Uterus (tissue), 4 donors: ENCODE data around the gene CREB3L1. TPM values are rescaled to one million over a fixed set of nuclear protein-coding genes. Genes with fewer than 3 reads are reported as not detected.

Experiments
- DNase-seq, 2 donors: peaks; one replicate each; pipeline ENCODE4 v3.0.0-alpha.2; 2019 to 2020
- H3K27ac ChIP-seq, 2 donors: fragments of 200-600 bp; sonication (generic); 1 replicate in 1 of 2; 2 replicates in 1 of 2; pipeline ENCODE4 v1.5.1; 2016 to 2018
- H3K27me3 ChIP-seq, 2 donors: fragments of 200-600 bp; sonication (generic); one replicate each; pipeline ENCODE4 v1.5.1; 2018 to 2019; ENCODE audit warnings: control low read depth in 1 of 2
- H3K36me3 ChIP-seq, 2 donors: fragments of 200-600 bp; sonication (generic); one replicate each; pipeline ENCODE4 v1.5.1; 2019; ENCODE audit warnings: control low read depth in 1 of 2
- H3K4me1 ChIP-seq, 2 donors: fragments of 200-600 bp; sonication (generic); one replicate each; pipeline ENCODE4 v1.5.1; 2018 to 2019; ENCODE audit warnings: control low read depth in 1 of 2
- H3K4me3 ChIP-seq, 2 donors: fragments of 200-600 bp; sonication (generic); 1 replicate in 1 of 2; 2 replicates in 1 of 2; pipeline ENCODE4 v1.5.1; 2018 to 2019; ENCODE audit warnings: mild to moderate bottlenecking in 1 of 2
- H3K9me3 ChIP-seq, 2 donors: fragments of 200-600 bp; sonication (generic); one replicate each; pipeline ENCODE4 v1.5.1; 2019; ENCODE audit warnings: control low read depth in 1 of 2
- CTCF ChIP-seq, 4 experiments: fragments of 200-600 bp in 2 of 4; fragments of 450-650 bp in 2 of 4; sonication (generic) in 2 of 4; IDR thresholded peaks; one replicate each; pipeline ENCODE4 v1.5.1; 2016 to 2019; ENCODE audit warnings: antibody characterized with exemption in 4 of 4, mild to moderate bottlenecking in 2 of 4, moderate library complexity in 1 of 4
- POLR2A ChIP-seq, 2 donors: fragments of 450-650 bp; IDR thresholded peaks; one replicate each; pipeline ENCODE4 v1.6.1; 2016; ENCODE audit warnings: antibody characterized with exemption in 2 of 2, mild to moderate bottlenecking in 1 of 2, moderate library complexity in 1 of 2
- intact Hi-C: fragments of 100-400 bp; cut with DNase I; formaldehyde crosslinking; loops from one replicate; pipeline ENCODE4 v1.15.1; 2023; ENCODE audit warnings: low total_unique reads
- total RNA-seq, 4 donors: library from RNA; depleted of rRNA in 3 of 4; stranded (reverse); fragments of >200 nt in 3 of 4; gene quantifications; one replicate each; pipeline versions ENCODE4 v1.1.0 to v1.2.4, GENCODE V29; 2014 to 2023
- donor health status: DM: yes; HTN: yes; CAD: no.

Gene CREB3L1
- total RNA-seq, 4 donors from 2014 or later = 2.0 to 20.8 (median 14.8) TPM; not detected in 1

DNA sequence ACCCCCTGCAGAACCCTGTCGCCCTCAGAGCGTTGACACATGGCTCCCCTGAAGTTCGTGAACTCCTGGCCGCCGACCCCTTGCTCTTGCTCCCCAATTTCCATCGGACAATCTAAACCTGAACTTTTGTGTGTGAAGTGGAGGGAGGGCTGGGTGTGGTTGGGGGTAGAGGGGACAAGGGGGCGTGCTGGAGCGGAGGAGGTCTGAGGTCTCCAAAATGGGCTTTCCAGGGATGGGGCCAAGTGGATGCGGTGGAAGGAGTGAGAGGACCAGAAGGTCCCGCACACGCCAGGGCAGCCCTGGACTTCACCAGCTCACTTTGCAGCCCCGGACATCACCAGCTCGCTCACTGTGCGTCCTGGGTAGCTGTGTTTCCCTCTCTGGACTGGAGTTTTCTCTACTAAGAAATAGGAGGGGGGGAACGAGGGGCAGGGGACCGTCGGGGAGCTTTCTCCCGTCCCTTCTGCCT, 18.6 kb downstream of the CREB3L1 start:
- peak overlapping the region; percentile 65 to 81 for H3K27ac ChIP-seq
- intact Hi-C loops = no loop called here
- peaks cover 7 to 8% of the 10 kb centered on the region in 2 donors for H3K4me1 ChIP-seq

DNA sequence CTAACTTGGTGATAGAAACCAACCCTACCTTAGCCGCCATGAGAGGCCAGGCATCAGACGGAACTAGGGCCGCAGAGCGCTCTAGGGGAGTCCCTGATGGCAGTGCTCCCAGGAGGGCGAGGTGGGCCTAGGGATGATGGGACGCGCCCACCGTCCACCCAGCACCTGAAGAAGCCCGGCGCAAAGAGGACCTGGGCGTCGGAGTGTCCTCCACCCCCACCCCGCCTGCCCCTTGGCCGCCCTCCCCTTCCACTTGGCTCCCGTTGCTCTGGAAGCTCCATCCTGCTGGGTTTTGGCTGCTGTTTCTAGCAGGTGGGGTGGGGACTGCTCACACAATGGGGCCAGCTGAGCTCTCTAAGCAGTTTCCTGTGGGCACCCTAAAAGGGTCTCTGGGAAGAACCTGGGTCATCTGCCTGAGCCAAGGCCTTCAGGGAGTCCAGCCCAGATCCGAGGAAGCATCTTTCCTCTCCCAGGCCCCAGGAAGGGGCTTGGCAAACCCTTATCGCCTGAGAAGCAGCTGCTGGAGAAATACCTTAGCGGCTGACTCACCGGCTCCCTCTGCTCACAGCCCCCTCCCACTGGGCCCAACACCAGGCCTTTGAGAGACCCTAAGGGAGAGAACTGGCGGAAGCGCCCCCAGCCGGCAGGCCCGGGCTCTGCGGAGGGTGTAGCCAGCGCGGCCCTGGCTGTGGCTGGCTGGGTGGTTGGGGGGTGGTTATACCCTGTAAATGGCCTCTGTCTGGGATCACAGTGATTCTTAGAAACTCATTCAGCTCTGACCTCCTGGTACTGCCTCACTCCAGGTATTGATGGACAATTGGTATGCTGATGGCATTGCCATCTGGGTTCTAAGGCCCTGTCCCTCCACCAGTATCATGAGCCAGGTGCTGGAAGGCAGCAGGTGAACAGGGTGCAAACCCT, 19.3 kb downstream of the CREB3L1 start:
- Histone ChIP-seq H3K4me3 (peak overlapping the region; percentile 47 to 48), H3K27me3 (no peaks in the 10 kb centered on the region), H3K36me3 (no peaks in the 10 kb centered on the region), H3K4me1 (peaks cover 7 to 8% of the 10 kb centered on the region in 2 donors), H3K9me3 (no peaks in the 10 kb centered on the region), H3K27ac (peak overlapping the region; percentile 65 to 81)
- DNase-seq = peak; percentile 84 to 86
- intact Hi-C loops = no loop called here
- peak; percentile 42 to 48 (median 48) for TF ChIP-seq CTCF (IDR thresholded peaks at IDR 0.05)
- no peak for TF ChIP-seq POLR2A (IDR thresholded peaks at IDR 0.05)

More for the DNA sequence above, 18.6 kb downstream of the CREB3L1 start:
- DNase-seq = no peak
- Histone ChIP-seq H3K9me3 (no peaks in the 10 kb centered on the region), H3K4me3 (peak overlapping the region; percentile 47 to 48), H3K36me3 (no peaks in the 10 kb centered on the region), H3K27me3 (no peaks in the 10 kb centered on the region)
- TF ChIP-seq CTCF (IDR thresholded peaks at IDR 0.05) = no peak
- no peak for TF ChIP-seq POLR2A (IDR thresholded peaks at IDR 0.05)

DNA sequence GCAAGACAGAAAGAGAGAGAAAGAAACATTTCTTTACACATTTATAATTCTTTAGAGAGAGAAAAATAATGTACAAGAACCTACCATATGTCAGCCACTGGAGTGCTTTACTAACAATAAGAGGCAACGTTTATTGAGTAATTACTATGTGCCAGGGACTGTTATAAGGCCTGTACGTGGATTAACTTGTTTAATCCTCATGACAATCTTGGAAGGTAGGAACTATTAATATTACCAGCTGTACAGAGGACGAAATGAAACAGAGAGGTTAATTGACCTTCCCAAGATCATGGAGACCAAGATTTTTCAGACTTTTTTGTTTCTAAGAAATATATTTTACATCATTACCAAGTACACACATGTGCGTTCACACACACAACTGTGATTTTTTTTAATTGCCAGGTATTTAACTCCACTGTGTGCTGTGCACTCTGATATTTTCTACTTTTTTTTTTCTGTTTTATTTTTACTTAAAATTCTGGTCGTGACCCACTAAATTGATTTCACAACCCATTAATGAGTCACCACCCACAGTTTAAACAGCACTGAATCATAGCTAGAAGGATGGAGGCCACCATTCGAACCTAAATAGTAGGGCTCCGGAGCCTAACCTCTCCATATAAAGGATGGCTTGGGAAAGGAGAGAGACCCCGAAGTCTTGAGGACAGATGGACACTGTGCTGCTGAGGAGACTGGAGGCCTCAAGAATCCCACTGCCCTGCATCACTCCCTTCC, 21.4 kb downstream of the CREB3L1 start:
- intact Hi-C loops = no loop called here
- Histone ChIP-seq H3K36me3 (no peaks in the 10 kb centered on the region), H3K4me3 (no peak overlapping the region), H3K9me3 (no peaks in the 10 kb centered on the region), H3K4me1 (peaks cover 5 to 7% of the 10 kb centered on the region in 2 donors), H3K27ac (peak overlapping the region; percentile 65 to 81), H3K27me3 (no peaks in the 10 kb centered on the region)
- no peak for TF ChIP-seq POLR2A (IDR thresholded peaks at IDR 0.05)
- no peak for TF ChIP-seq CTCF (IDR thresholded peaks at IDR 0.05)
- no peak for DNase-seq

- H3K4me1 ChIP-seq = peaks cover 5 to 7% of the 10 kb centered on the region in 2 donors
- no peak overlapping the region for H3K4me3 ChIP-seq
- H3K27me3 ChIP-seq = no peaks in the 10 kb centered on the region
- no peak for DNase-seq
- H3K9me3 ChIP-seq = no peaks in the 10 kb centered on the region
- H3K27ac ChIP-seq = peak overlapping the region; percentile 65 to 81
- intact Hi-C loops = no loop called here
- no peak for TF ChIP-seq POLR2A (IDR thresholded peaks at IDR 0.05)
- no peaks in the 10 kb centered on the region for H3K36me3 ChIP-seq
Observed at GRCh38 chr11:46299451-46299961, 22.0 kb downstream of the CREB3L1 start.

GRCh38 chr11:46300270-46300669, 22.8 kb downstream of the CREB3L1 start:
- H3K36me3 ChIP-seq = no peaks in the 10 kb centered on the region

More at GRCh38 chr11:46300270-46300669, 22.8 kb downstream of the CREB3L1 start:
- no peak for TF ChIP-seq POLR2A (IDR thresholded peaks at IDR 0.05)
- TF ChIP-seq CTCF (IDR thresholded peaks at IDR 0.05) = no peak
- intact Hi-C loops = no loop called here
- H3K9me3 ChIP-seq = no peaks in the 10 kb centered on the region
- H3K4me1 ChIP-seq = peaks cover under 1 to 7% of the 10 kb centered on the region in 2 donors
- H3K27me3 ChIP-seq = no peaks in the 10 kb centered on the region
- no peak overlapping the region for H3K4me3 ChIP-seq
- peak overlapping the region; percentile 65 to 81 for H3K27ac ChIP-seq
- DNase-seq = no peak
